ENCODE results near the gene VPS13D.

DNA sequence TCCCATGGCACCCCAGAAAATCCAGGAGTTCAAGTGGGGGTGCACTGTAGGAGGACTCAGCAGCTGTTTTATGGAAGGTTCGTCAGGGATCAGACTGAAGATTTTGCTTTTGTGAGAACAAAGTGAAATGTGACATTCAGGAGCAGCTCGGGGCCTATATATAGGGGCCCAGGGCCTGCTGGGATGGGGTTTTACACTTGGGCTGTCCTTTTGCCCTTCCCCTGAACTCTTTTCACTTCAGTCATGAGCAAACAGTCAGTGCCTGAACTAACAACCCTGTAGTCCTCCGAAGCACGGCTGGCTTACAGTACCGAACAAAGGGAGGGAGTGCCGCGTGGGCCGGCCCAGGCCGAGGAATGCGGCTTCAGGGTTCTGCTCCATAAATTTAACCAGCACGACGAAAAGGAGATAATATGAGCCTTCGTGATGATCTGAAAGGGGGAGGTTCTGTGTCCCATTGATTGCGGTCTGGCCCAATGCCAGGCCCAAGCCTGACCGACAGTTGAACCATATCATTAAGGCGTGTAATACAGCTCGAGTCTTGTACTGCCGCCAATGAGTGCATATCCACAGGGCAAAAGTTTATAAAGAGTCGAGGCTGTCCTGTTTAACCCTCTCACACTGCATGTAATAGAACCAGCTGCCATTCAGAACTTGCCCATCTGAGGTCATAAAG, 248.2 kb downstream of the VPS13D start:
- no peak for TF ChIP-seq CTCF (IDR thresholded peaks at IDR 0.05)
- TF ChIP-seq POLR2A (IDR thresholded peaks at IDR 0.05): no peak

Data from right lobe of liver (tissue), 4 donors.